Raji (cell line): Measurements from ENCODE around the gene GSK3A.

ENCODE experiments used
- POLR2A ChIP-seq: IDR thresholded peaks from 2 replicates; pipeline ENCODE4 v1.6.1; 2011; ENCODE audit warnings: low read depth, low read length, control low read depth; ENCODE audit not compliant: insufficient read depth

GSK3A gene

DNA sequence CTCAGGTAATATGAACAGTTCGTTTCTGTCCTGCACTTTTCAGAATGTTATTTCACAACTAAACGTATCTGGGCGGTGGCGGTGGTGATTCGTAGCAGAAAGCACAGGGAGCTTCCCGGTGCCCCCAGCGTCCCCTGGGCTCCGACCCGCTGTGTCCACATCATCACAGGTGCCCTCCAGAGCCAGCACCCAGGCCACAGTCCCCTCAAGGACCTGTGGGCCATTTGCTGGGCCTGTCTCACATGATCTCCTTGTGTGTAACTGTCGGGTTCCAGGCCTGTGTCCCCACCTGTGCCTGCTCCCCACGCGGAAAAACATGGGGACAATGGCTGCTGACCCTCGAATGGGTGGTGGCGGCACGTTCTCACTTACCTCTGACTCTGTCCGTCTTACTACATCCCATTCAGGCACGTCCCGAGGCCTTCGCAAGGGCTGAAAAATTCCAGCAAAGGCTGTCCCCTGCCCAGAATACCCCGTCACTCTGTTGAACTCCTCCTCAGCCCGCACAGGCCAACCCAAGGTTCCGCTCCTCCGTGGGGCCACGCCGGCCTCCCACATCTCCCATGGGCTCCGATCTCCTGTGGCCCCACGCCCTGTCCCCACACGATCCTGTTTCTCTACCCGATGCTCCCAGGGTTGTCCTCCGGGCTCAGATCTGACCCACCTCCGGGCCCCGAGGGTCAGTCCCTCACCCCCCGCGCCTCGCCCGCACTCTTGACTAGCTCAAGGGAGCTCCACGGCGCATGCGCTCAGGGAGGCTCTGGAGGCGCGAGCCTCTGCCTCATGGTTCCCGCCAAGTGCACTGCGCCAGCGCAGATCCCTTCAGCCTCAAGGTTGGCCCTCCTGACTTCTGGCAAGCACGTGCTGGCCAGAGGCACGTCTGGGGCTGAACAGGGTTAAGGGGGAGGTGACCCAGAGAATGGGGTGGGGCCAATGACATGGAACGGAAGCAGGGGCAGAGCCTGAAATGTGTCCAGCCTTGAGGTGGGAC lies 46.1 kb downstream of the GSK3A start:
- no peak for TF ChIP-seq POLR2A

- TF ChIP-seq POLR2A: no peak
Measured at GRCh38 chr19:42193706-42194105, 48.7 kb downstream of the GSK3A start.

DNA sequence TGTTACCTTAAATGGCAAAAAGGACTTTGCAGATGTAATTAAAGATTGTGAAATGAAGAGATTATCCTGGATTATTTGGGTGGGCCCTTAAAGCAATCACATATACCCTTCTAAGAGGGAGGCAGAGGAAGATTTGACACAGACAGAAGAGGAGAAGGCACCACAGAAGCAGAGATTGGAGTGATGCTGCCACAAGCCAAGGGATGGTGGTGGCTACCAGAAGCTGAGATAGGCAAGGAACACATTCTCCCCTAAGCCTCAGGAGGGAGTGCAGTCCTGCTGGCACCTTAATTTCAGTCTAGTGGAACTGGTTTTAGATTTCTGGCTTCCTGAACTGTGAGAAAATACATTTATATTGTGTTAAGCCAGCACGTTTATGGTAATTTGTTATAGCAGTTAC lies 49.1 kb downstream of the GSK3A start:
- no peak for TF ChIP-seq POLR2A

DNA sequence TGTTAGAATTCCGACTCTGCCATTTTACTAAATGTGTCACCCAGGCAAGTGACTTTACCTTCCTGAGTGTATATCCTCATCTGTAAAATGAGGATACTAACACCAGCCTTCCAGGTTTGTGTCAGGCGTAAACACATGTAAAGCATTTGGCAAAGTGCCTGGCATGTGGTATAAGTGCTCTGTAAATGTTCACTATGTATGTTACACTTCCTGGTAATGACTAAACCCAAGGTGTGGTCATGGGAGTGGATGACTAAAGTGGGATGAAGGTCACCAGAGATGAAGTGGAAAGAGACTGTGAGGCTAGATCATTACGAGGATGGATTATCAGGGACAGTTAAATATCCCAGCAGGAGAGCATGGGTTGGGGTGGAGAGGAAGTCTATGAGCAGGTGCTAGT lies 50.5 kb downstream of the GSK3A start:
- TF ChIP-seq POLR2A: no peak

DNA sequence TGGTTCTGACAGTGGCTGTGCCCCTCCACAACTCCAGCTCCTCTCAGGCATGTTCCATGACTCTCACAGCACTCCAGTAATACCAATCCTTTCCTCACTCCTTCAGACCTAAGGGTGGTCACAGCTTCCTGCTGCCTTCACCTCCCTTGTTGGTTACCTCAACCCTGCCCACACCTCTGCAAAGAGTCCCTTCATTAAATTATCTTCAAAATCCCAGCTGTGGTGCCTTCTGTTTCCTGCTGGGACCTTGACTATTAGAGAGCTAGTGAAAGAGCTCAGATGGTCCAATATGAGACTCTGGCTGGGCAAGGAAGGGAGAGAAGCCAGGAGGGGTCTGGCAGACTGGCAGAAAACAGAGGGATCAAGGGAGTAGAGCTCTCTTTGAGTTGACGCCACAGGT lies 51.1 kb downstream of the GSK3A start:
- no peak for TF ChIP-seq POLR2A

DNA sequence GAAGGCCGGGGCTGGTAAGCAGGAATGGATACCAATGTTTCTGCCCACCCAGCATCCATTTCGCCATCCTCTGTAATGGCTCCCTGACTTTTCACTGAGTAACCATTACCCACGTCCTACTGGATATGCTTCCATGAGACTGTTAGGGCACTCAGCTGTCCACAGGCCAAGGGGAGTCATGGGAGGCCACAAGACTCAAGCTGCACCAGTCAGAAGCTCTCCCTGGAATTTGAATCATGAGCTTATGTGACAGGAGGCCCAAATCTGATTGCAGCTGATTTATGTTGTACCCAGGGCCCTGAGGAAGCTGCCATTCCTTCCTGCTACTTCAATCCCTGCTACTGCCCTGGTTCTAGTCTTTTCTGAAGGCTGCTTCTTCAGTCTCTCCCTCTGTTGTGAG lies 53.3 kb downstream of the GSK3A start:
- no peak for TF ChIP-seq POLR2A

DNA sequence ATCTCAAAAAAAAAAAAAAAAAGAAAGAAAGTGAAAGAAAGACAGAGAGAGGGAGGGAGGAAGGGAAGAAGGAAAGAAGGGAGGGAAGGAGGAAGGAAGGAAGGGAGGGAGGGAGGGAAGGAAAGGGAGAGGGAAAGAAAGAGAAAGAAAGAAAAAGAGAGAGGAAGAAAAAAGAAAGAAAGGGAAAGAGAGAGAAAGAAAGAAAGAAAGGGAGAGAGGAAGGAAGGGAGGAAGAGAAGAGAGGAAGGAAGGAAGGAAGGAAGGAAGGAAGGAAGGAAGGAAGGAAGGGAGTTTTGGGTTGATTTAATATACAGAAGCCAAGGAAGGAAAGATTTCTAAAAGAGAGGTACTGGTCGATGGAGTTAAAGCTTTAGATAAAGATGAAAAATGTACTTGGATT lies 53.7 kb downstream of the GSK3A start:
- no peak for TF ChIP-seq POLR2A

DNA sequence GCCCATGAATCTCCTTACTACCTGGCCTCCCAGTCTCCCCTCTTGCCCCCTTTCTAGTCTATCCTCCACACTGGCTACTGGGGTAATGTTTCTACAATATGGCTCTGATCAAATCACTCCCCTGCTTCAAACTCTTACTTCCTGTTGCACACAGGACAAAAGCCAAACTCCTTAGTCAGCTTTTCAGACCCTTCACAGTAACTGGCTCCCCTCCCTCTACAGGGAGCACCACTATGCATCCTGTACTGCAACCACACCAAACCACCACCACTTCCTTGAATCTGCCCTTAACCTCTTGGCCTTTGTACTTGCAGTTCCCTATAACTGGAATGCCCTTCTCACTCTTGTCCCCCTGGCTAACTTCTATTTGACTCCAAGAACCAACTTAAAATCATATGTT lies 57.1 kb downstream of the GSK3A start:
- TF ChIP-seq POLR2A: no peak

DNA sequence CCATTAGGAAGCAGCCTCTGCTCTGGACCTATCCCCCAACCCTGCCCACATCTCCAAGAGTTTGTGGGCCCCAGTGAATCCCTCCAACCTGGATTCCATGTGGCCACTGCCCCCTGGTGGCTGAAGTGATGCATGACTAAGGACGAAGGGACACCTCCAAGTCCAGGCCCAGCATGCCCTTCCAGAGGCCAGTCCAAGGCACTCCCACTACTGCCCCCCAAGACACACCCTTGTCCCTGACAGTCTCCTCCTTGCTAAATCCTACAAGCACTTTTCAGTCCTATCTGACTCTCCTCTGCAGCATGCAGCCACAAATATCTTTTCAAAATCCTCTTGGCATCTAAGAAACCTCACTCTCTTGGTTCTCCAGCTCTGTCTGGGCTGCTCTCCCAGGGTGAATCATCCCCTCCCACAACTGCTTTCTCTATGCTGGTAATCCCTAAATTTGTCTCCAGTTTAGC lies 58.0 kb downstream of the GSK3A start:
- TF ChIP-seq POLR2A: no peak
